HG02610 (cell line): Measurements from ENCODE around the gene GAMT.
"Not testable (repeated sequence)": the region's sequence is repeated elsewhere in the genome, so short reads cannot be mapped to it uniquely, and the experiment has no call there.

Experiments used
- ATAC-seq: cut with Tn5 transposase; IDR thresholded peaks from one replicate; pipeline ENCODE4 v1.9.1; 2021; ENCODE audit warnings: mild to moderate bottlenecking, moderate library complexity; ENCODE audit not compliant: unreplicated experiment

GAMT gene

GRCh38 chr19:1420085-1420484 lies 18.7 kb upstream of the GAMT start:
- not testable (repeated sequence) for ATAC-seq

DNA sequence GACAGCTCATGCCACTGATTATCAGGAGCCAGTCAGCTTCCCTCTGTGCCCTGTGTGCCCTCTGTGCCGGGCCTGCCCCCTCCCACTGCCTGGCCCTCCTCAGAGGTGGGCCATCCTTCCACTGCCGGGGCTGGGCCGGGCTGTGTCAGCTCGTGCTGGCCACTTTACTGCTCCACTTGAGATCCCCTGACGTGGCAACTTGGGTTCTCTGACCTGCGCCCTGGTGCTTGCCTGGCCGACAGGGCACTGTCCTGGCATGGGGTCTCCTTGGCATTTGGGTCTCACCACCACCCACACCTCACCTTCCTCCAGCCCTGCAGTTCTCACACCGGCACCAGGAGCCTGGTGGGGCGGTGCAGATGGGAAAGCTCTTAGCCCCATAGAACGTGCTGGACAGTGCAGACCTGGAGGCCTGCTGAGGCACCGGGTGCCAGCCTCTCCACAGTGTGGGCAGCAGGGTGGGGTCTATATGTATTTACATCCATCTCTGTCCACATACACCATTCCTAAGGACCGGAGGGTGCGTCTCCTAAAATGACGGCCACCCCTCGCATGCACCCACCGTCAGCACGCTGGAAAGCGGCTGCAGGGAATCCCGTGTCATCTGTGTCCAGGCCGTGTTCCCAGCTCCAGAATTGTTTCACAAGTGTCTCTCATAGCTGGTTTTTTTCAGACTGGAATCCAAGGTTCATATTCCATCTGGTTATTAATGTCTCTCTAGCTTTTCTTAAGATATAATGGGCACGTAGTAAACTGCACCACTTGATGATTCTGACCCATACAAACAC lies 17.8 kb upstream of the GAMT start:
- no peak for ATAC-seq

DNA sequence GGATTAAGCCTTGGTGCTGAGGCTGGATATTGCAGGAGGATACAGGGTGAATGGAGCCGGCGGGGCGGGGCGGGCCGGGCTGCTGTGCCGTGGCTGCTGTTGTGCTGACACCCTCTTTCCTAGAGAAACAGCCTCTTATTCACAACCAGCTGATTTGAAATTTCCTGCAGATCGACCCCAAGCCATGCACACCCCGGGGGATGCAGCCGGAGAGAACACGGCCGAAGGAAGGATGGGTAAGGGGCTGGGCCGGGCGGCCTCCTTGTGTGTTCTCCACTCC lies 17.1 kb upstream of the GAMT start:
- ATAC-seq = no peak

DNA sequence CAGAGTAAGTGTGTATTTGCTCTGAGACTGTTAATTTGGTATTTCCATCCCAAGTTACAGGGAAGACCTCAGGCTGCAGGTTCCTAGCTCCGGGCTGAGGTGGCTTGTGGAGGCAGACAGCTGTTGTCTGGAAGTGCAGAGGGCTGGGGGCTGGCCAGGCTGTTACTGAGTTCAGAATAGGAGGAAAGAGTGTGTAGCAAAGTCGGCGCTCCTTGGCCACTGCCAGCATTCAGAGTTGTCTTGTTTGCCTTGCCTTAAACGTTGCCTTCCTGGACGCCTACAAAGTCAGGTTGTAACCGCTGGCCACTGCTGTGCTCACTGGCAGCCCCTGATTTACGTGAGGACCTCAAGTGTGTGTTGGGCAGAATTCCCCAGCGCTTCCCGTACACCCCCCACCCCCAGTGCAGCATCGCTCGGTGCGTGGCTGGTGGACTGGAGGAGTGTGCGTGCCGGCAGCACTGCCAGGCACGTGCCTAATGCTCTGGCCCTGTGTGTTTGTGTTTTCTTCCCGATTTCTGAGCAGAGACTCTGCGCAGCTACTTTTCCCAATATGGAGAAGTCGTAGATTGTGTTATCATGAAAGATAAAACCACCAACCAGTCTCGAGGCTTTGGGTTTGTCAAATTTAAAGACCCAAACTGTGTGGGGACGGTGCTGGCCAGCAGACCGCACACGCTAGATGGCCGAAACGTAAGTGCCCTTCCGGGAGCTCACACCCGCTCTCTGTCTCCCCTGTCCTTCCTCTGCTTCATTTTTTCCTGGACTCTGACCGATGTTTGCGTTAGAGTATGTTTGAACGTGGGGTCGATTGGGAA lies 16.5 kb upstream of the GAMT start:
- no peak for ATAC-seq

- ATAC-seq = no peak
Observed at GRCh38 chr19:1417145-1417544, 15.8 kb upstream of the GAMT start.

- ATAC-seq = no peak
Observed at GRCh38 chr19:1416014-1416841, 14.9 kb upstream of the GAMT start.

DNA sequence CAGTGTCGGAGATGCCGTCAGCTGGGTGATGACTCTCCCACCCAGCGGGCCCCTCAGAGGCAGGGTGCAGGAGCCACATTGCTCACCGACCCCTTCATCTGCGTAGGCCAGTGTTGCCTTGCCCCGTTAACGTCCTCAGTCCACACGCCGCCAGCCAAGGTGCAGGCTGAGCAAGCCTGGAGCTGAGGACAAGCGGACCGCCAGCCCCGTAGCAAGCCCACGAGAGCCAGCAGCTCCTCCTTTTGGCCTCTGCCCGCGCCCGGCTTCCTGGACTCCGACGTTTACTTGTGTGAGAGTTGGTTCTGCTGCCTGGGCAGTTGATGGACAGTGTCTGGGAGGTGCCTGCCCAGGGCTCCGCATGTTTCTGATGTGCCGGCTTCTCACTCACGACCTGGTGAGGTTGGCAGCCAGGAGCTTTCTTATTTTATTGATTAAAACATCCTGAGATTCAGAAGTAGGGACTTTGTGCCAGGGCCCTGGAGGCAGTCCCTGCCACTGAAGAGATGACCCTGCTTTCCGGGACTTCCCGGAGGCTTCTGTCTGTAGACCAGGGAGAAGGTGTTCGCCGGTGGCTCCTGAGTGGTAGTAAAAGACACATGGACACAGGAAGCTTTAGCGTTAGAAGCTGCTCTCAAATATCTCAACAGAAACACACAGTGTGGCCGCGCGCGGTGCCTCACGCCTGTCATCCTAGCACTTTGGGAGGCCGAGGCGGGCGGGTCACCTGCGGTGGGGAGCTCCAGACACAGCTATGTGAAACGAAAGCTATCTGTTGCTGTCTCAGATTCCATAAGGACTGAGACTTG lies 11.9 kb upstream of the GAMT start:
- no peak for ATAC-seq

DNA sequence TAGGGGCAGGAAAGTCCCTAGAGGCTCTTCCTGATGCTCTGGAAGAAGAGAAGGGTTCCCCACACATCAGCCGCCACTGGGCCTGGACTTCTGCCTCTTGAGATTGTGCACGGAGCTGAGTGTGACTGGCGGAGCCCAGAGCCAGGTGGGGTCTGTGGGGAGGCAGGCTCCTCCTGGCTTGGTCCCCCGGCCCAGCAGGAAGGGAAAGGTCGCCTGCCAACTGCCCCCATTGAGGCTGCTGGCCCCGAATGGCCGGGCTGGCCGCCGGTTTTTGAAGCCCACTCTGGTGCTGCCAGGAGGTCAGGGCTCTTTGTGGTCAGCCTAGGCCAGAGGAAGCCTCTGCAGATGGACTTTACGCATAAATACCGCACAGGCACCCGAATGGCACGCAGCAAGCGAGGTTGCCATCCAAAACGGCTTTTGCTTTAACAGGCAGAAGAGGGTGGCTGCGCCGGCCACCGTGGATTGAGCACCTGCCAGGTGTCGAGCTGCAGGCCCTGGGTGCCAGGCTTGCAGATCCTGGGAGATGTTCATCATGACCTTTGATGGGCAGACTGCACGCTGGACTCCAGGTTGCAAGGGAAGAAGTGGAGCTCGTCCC lies 11.1 kb upstream of the GAMT start:
- ATAC-seq = no peak

GRCh38 chr19:1411255-1412191 lies 10.2 kb upstream of the GAMT start:
- no peak for ATAC-seq

GRCh38 chr19:1410789-1411188 lies 9.4 kb upstream of the GAMT start:
- ATAC-seq = no peak

DNA sequence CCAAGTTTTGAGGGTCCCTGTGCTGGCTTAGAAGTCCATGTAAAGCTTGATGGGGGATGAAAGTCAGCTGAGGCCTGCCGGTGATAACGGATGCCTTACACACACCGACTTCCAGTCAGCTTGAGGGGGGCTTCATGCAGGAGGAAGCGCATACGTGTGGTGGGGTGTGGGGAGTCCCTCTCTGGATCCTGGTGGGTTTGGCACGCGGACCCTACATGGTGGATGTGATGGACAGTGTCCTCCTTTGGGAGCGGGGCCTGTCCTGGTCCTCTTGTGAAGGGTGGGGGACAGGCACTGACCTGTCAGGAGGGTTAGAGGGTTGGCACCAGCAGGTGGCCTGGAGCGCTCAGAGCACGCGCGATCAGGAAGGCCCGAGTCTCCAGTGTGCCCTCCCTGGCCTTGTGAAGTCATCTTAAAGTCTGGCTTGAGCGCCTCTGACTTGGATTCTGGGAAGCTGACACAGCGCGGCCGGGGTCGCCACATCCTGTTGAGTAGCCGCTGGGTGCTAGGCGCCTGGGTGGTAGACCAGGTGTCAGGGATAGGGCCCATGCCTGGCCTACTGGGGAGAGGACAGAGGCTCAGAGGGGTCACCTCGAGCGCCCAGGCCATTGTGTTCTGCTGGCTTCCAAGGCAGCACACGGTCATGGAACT lies 8.9 kb upstream of the GAMT start:
- ATAC-seq = no peak

DNA sequence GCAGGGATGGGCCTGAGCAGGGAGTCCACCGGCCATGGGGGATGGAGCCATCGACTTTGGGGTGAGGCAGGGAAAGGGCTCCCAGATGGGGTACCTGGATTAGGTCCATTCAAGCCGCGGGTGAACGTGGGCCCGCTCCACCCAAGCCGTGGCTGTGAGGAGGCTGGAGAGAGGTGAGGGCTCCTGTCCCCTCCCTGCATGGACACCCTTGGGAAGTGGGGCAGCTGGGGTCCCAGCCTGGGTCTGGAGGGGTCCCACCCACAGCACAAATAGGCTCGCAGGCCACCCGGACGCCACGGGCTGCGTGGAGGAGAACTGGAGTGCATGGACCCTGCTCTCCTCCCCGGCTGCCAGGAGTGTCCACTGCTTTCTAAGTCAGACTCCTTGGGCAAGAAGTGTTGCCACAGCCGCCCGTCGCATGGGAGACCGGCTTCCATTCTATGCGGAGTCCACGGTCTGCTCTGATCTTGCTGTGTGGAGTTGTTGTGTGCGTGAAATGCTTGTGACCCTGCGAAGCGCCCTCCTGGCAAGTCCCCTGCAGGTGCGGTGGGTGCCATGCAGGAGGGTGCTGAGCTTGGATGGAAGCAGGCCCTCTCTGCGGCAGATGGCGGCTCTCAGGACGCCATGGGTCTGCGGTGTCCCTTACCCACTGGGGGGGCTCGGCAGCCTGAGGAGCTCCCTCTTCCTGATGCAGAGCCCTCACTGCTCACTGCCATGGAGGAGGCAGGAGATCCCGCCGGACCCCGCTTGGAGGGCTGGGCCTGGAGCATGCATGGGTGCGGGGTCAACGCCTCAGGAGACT lies 8.1 kb upstream of the GAMT start:
- ATAC-seq = no peak

GRCh38 chr19:1408300-1409203 lies 7.2 kb upstream of the GAMT start:
- ATAC-seq = no peak

GRCh38 chr19:1407528-1408299 lies 6.4 kb upstream of the GAMT start, which contains the start of gene DAZAP1:
DAZAP1 (plus strand) TSS chr19:1407586; CDS start chr19:1407774, 188 bp downstream.
- peak; percentile 29 for ATAC-seq

DNA sequence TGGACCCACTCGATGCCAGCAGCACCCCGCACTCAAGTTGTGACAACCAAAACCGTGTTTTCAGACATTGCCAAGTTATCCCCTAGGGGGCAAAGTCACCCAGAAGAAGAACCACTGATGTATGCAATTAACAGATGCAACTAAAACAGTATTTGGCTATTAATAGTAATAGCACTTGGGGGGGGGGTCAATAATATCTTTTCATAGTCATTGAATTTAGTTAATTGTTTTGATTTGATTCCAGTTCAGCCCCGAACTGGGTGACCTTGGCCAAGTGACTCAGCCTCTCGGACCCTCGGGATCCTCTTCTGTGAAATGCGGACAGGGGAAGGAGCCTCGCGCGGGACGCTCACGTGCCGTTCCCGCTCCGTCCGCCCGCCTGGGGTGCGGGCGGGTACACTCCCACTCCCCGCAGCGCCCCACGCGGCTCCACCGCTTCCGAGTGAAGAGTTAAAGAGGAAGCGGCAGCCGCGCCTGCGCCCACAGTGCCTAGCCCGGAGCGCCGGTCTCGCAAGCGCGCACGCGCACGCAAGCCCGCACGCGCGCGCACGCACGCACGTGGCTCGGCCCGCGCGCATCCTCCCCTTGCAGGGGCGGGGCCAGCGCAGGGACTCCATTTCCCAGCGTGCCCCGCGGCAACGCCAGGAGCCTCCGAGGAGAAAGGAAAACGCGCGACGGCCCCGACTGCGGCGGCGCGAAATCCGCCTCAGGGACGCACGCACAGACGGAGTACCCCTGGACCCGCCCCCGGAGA lies 5.6 kb upstream of the GAMT start:
- peak; percentile 73 for ATAC-seq
